GM19043 (cell line): ENCODE data around the gene RBBP5.

ENCODE experiments used
- ATAC-seq: cut with Tn5 transposase; IDR thresholded peaks from one replicate; pipeline ENCODE4 v1.9.1; 2021; ENCODE audit warnings: low read depth; ENCODE audit not compliant: unreplicated experiment

RBBP5 gene

DNA sequence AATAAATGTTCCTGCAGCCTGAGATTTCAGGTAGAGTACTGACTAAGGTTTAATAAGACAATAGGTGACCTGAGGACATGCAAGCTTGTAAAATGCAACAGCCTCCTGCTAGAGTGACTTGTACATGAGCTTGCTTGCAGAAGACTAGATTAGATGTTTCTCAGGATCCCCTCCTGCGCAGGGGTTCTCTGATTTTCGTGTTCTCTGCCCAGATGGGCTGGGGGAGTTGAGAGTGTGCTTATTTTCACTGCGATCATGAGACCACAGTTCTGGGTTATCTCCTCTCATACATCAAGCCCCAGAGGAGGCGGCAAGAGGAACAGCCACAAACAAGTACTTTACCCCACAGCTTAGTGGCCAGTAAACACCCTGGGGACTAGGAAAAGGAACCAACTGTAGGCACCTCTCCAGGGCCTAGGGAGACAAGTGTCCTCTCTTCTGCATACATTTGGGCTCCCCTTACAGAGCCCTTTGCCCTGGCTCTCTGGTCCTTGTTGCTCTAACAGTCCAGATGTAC, 45.5 kb downstream of the RBBP5 start:
- no peak for ATAC-seq

DNA sequence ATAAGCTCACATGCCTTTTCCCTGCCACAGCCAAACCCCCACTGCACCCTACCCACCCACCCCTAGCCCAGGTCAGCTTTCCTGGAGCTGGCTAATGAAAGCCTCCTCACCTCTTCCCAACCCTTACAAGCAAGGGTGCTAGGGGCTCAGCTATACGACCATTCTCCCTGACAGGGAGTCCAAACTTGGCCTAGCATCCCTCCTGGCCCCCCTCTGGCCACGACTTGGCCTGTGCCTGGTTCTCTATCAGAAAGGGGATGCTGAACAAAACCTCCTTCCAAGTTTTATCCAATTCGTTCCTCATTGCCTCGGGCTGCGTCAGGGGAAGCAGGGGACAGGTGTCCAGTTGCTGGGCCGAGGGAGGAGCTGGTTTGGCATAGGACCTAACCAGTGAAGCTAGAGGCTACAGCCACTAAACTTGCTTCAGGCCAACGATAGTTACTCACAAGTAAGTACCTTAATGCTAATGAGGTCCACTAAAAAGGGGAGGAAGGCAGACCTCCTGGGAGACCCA, 46.1 kb downstream of the RBBP5 start:
- no peak for ATAC-seq

DNA sequence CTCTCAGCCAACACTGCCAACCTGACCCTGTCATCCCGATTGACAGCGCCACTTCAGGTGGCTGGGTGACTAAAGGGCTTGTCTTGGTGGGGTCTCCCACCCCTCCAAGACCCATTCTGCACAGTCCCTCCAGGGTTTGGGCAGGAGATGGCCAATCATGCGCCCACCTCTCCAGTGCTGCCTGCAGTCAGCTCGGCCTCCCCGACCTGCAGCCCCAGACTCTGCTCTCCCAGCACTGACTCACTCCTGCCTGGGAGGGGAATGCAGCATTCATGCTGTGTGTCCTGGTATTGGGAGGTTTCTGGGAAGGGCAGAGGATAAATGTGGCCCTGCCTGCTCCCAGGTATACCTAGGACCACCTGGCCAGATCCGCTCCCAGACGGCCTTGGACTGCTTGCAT, 47.3 kb downstream of the RBBP5 start:
- no peak for ATAC-seq

DNA sequence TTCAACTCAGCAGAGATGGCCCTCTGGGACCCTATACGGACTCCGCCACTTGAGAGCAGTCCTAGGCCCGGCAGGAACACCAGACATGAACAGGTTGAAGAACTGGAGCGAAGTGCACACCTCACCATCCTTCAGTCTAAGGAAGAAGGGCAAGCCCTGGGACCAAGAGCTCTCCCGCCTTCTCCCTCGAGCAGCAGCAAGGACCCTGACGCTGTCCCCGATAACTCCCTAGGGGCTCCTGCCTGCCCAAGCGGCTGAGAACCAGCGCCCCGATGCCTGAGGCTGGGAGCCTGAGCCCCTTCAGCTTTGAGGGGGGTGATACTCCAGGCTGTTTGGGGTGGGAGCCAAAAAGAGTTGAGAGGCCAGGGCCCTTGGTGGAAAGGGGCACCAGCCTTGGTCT, 47.7 kb downstream of the RBBP5 start:
- no peak for ATAC-seq

DNA sequence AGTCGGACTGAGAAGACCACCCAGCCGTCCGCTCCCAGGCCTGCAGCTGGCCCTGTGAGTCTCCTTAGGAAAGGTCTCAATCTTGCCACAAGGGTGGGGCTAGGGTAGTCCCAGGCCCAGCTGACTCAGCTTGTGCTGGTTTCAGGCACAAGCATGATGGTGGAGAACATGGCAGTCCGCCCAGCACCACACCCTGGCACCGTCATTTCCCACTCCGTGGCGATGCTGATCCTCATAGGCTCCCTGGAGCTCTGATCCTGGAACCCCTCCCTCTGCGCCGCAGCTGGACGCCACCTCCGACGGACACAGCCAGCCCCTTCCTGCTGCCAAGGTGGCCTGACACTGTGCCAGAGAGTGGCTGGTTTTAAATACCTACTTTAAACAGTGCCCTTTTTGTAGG, 48.3 kb downstream of the RBBP5 start:
- no peak for ATAC-seq

DNA sequence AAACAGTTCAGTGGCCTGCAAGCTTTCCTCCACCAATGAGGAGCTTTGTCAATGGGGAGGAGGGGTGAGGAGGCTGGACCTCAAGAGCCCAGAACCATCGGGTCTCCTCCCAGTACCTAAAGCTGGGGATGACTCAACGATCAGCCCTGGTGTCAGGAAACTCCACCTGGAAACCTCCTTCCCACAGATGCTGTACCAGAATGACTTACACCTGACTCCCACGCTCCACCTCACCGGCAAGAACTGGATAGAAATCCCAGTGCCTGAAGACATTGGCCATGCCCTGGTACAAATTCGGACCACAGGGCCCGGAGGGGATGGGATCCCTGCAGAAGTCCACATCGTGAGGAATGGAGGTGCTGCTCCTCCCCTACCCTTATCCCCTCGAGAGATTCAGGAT, 48.9 kb downstream of the RBBP5 start:
- no peak for ATAC-seq

DNA sequence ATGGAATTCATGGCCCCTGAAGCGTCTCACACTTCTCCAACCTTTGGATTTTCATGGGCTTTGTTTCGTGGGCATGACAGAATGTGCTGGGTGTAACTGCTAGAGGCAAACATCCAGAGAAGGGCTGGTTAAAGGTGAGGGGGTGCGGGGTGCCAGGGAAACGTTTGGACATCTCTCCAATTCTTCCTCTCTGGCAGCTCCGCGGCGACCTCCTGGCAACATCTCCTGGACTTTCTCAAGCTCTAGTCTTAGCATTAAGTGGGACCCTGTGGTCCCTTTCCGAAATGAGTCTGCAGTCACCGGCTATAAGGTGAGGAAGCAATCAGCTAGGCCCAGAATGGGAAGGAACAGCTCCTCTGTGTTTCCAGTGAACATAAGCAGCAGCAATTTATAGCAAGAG, 49.5 kb downstream of the RBBP5 start:
- ATAC-seq, result no peak

DNA sequence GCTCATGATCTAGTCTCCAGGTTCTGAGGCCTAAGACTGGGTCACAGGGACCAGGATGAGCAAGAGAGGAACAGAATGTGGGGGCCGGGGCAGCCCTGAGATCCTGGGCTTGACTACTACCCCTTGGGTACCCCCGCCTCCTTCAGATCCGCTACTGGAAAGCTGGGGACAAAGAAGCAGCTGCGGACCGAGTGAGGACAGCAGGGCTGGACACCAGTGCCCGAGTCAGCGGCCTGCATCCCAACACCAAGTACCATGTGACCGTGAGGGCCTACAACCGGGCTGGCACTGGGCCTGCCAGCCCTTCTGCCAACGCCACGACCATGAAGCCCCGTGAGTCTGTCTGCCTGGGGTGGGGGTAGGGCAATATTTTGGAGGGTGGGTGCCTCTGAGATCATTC, 50.0 kb downstream of the RBBP5 start:
- ATAC-seq, result no peak

DNA sequence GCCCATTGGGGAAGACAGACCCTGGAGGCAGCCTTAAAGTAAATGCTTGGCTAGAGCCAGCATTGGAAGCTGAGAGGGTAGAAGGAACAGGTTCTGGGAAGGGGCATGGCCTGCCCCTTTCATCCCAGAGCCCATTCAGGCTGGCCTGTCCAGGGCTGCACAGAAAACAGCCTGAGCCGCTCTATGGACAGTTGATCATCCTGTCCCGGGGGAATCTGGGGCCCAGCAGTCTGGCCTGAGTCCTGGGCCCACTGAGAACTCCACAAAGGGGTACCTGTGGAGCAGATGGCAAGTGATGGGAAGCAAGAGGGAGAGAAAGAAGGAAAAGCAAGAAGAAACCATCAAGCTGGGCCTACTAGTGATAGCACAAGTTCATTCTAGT, 50.8 kb downstream of the RBBP5 start:
- ATAC-seq, result no peak

DNA sequence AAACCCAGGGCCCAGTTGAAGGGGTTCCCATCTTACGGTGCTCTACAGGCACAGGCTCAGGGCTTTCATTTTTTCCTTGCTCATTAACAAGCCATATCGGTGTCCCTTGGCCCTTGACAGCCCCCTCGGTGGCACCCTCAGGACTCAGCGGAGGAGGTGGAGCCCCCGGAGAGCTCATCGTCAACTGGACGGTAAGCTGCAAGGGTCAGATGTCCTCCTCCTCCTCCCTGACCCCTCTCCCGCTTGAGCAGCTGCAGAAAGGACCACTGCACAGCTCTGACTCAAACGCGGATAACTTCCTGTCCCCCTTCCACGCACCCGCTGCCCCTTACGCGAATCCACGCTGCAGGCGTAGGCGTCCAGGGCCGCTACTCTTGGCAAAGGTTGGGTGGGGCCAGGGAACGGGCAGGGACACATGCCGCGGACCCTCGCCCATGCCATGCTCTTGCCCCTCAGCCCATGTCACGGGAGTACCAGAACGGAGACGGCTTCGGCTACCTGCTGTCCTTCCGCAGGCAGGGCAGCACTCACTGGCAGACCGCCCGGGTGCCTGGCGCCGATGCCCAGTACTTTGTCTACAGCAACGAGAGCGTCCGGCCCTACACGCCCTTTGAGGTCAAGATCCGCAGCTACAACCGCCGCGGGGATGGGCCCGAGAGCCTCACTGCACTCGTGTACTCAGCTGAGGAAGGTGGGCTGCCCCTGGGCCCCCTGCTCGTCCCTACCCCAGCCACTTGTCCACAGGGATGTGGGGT, 52.2 kb downstream of the RBBP5 start:
- ATAC-seq, result no peak

DNA sequence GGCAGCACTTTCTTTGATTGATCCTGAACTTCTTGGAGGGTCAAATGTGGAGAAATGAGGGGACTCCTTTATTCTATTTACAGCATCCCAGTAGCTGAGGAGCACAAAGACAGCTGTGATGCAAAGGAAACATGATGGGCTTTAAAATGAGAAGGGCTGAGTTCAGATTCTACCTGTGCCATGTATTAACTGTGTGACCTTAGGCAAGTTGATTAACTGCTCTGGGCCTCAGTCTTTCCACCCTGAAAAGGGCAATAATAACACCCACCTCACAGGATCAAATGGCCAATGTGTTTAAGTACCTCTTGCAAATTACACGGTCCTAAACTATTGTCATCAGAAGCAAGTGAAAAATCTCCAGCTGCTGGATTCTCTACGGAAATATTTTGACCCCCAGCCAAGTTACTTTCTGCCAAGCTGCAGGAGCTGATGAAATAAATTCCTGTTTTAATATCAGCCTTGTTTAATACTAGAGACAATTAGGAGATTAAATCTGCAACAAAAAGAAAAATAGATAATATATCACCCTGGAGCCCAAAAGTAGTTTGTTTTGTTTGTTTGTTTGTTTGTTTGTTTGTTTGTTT, 53.2 kb downstream of the RBBP5 start:
- ATAC-seq, result no peak

DNA sequence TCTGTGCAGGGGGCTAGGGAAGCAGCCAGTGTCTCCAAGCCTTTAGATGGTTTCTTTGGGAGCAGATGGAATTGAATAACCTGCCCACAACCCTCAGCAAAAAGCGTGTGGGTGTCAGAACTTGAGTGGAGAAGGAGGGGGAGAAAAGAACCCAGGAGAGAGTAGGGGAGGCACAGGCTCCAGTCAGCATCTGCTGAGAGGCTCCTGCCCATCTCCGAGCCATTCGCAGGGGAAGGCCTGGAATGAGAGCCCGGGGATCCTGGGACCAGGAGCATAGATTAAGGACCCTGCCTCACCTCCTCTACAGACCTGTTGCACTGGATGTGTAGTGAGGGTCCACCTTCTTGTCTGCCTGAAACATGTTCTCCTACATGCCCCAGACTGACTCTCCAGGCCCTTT, 53.8 kb downstream of the RBBP5 start:
- ATAC-seq, result no peak

DNA sequence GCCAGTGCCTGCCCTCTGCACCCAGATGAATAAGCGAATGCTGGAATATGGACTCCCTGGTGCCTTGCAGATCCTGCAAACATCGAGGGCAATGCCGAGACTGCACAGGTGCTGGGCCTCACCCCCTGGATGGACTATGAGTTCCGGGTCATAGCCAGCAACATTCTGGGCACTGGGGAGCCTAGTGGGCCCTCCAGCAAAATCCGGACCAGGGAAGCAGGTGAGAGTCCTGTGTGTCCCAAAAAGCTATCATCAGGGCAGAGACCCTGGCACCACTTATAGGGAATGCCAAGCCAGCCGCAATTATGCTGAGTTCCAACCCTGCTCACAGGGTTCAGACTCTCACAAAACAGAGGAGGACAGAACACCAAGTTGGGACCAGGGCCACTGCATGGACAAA, 54.7 kb downstream of the RBBP5 start:
- no peak for ATAC-seq

DNA sequence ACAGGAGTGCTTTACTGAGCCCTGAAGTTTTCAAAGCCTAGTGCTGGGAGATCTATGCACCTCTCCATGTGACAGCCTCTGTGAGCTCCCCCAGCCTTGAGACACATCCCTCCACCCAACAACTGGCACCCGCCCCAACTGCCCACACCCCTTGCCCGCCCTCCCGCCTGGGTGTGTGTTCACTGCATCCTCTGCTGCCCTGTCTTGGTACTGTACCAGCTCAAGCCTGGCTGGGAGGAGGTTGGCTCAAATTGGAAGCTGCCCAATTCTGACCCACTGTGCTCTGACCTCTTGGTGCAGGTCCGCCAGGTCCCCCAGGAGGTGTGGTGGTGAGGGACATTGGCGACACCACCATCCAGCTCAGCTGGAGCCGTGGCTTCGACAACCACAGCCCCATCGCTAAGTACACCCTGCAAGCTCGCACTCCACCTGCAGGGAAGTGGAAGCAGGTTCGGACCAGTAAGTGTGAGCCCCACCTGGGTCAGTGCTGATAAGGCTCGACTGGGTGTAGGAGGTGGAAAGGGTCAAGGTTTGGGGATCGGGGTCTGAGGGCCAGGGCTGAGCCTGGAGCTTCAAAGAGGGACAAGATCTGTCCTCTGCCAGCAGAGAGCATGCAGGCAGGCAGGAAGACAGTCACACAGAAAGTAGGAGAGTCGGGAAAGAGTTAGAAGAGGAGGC, 55.5 kb downstream of the RBBP5 start:
- no peak for ATAC-seq

DNA sequence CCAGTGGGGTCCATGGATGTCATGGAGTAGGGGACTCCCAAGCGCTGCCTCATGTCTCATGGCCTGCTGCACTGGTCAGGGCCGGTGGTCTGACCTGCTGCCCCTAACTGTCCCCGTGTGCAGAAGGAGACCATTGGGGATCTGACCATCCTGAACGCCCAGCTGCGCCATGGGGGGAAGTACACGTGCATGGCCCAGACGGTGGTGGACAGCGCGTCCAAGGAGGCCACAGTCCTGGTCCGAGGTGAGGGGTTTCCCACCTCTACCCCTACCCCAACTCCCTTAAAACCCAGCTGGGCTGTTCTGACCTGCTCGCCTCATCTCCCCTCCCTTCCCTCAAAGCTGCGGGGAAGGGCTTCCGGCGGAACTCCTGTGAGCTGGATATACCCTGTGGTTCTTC, 56.1 kb downstream of the RBBP5 start:
- ATAC-seq, result no peak

DNA sequence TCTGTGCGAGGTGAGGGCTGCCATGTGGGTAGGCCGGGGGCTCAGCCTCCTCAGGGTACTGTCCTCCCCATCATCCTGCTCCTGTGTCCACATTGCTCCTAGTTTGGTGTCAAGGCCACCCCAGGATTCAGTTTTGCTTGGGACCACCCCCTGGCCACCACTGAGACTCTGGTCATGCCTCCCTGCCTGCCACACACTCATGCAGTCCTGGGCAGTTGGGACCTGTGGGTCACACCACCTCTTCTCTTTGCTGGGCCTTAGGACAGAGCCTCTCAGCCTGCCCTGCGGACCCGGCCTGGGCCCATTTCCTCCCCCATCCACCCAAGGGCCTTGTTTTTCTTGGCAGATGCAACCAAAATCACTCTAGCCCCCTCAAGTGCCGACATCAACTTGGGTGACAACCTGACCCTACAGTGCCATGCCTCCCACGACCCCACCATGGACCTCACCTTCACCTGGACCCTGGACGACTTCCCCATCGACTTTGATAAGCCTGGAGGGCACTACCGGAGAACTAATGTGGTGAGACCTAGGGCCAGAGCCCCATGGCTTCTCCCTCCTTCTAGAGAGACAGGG, 56.9 kb downstream of the RBBP5 start:
- no peak for ATAC-seq

DNA sequence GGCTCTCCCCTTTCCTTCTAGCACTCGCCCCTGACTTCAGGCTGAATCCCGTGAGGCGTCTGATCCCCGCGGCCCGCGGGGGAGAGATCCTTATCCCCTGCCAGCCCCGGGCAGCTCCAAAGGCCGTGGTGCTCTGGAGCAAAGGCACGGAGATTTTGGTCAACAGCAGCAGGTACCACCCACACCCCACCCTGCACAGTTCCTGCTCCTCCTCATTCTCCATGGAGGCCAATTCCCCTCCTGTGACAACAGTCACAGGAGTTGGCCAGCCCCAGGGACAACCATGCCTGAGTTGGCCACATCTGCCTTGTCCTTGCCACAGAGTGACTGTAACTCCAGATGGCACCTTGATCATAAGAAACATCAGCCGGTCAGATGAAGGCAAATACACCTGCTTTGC, 57.5 kb downstream of the RBBP5 start:
- ATAC-seq, result no peak

DNA sequence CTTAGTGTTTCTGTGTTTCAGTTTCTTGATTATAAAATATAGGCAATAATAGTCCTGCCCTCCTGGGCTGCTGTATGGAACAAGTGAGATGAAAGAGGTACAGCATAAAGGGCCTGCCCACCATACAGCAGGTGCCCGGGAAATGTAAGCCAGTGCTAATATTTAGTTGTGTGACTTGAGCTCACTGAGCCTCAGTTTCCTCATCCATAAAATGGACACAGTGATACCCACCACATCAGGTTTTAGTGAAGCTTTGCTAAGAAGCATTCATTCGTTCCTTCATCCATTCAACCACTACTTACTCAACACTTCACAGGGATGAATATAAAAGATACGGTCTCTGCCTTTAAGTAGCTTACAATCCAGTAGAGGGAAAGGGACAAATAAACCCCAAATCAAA, 58.9 kb downstream of the RBBP5 start:
- no peak for ATAC-seq

DNA sequence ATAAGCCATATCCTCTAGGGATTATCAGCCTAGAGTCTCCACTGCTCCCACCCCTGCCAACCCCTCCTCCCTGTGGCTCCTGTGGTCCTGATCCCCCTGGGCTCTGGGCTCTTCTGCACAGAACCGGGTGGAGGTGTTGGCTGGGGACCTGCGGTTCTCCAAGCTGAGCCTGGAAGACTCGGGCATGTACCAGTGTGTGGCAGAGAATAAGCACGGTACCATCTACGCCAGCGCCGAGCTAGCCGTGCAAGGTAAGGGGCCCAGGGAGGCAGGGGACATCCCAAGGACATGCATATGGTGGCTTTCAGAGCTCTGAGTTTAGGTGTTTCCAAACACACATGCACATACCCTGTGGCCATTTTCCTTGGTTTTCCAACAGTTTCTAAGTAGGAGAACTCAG, 59.5 kb downstream of the RBBP5 start:
- ATAC-seq, result no peak

DNA sequence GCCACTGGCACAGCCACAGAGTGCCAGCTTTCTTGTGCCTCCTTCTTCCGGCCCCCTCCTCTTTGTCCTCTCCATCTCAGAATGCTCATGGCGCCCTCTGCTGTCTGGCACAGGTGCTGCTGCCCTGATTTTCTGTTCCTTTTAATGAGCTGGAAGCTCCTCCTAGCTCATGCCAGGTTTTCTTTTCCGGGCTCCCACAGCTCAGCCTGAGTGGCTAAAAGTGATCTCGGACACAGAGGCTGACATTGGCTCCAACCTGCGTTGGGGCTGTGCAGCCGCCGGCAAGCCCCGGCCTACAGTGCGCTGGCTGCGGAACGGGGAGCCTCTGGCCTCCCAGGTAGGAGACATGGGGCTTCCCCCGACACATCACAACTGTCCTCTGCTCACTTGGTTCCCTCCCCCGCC, 60.1 kb downstream of the RBBP5 start:
- no peak for ATAC-seq

DNA sequence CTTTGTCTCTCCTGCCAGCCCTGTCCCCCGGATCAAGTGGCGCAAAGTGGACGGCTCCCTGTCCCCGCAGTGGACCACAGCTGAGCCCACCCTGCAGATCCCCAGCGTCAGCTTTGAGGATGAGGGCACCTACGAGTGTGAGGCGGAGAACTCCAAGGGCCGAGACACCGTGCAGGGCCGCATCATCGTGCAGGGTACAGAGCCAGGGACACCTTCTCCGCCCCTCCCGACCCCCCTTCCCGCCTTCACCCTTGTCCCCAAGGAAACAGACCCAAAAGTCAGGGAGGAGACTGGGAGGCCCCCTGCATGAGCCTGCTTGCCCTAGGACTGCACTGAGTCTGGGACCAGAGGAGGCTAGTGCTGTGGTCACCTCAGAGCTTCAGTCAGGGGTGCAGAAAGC, 60.6 kb downstream of the RBBP5 start:
- no peak for ATAC-seq
